Testis (tissue), 3 donors: Measurements from ENCODE around the gene ELAVL4. TPM values are rescaled to one million over a fixed set of nuclear protein-coding genes. Genes with fewer than 3 reads are reported as not detected.

Experiments
- DNase-seq: peaks from one replicate; pipeline ENCODE4 v3.0.0-alpha.2; 2019
- H3K27ac ChIP-seq, 2 donors: fragments of 200-600 bp; sonication (generic); one replicate each; pipeline ENCODE4 v1.5.1; 2019
- H3K27me3 ChIP-seq: fragments of 200-600 bp; sonication (generic); one replicate; pipeline ENCODE4 v1.5.1; 2019
- H3K36me3 ChIP-seq: fragments of 200-600 bp; sonication (generic); one replicate; pipeline ENCODE4 v1.5.1; 2017; ENCODE audit warnings: low read depth; ENCODE audit errors: missing control alignments
- H3K4me1 ChIP-seq: fragments of 200-600 bp; sonication (generic); one replicate; pipeline ENCODE4 v1.5.1; 2019
- H3K4me3 ChIP-seq, 2 donors: fragments of 200-600 bp; sonication (generic); one replicate each; pipeline ENCODE4 v1.5.1; 2017 to 2019
- H3K9me3 ChIP-seq: fragments of 200-600 bp; sonication (generic); one replicate; pipeline ENCODE4 v1.5.1; 2017
- CTCF ChIP-seq, 3 experiments: fragments of 450-650 bp in 2 of 3; fragments of 200-600 bp in 1 of 3; sonication (generic) in 1 of 3; IDR thresholded peaks; one replicate each; pipeline ENCODE4 v1.5.1; 2016 to 2019; ENCODE audit warnings: antibody characterized with exemption in 3 of 3, mild to moderate bottlenecking in 2 of 3, moderate library complexity in 1 of 3
- POLR2A ChIP-seq: fragments of 450-650 bp; IDR thresholded peaks from one replicate; pipeline ENCODE4 v1.6.1; 2017; ENCODE audit warnings: antibody characterized with exemption, mild to moderate bottlenecking, moderate library complexity
- WGBS, 2 donors: methylation state at CpG; one replicate each; pipeline ENCODE4 v1.1.5; 2018; 5-methylcytosine and 5-hydroxymethylcytosine counted together
- intact Hi-C: fragments of 100-400 bp; cut with DNase I; formaldehyde crosslinking; loops from one replicate; pipeline ENCODE4 v1.15.1; 2023; ENCODE audit warnings: low total_unique reads
- polyA plus RNA-seq: library from polyadenylated mRNA; stranded (reverse); fragments of 350-450 nt; fragmentation: Illumina TruSeq; extraction: RNeasy Lipid Tissue Mini Kit (QIAGEN cat#74804); gene quantifications from one replicate; pipeline ENCODE4 v1.2.3, GENCODE V29; 2014; ENCODE audit warnings: low read depth, low replicate concordance; ENCODE audit not compliant: insufficient read depth
- total RNA-seq, 2 donors: library from RNA; depleted of rRNA; stranded (reverse); fragments of >200 nt; gene quantifications; one replicate each; pipeline ENCODE4 v1.2.3, GENCODE V29; 2016

ELAVL4 gene
- total and polyA plus RNA-seq, 3 donors from 2014 or later = 9.0 to 21.0 (median 12.1) TPM

GRCh38 chr1:50111503-50111902 is 2.8 kb downstream of the ELAVL4 start:
- WGBS, 2 donors = 62 to 82% methylated on average over 3 of the region's 3 CpGs
- intact Hi-C loops = no loop called here
- Histone ChIP-seq H3K4me3 (no peak overlapping the region), H3K27me3 (no peaks in the 10 kb centered on the region), H3K9me3 (no peaks in the 10 kb centered on the region), H3K36me3 (no peaks in the 10 kb centered on the region), H3K27ac (no peak overlapping the region), H3K4me1 (no peaks in the 10 kb centered on the region)
- TF ChIP-seq POLR2A = no peak
- TF ChIP-seq CTCF (IDR thresholded peaks at IDR 0.05) = no peak
- DNase-seq = no peak

DNA sequence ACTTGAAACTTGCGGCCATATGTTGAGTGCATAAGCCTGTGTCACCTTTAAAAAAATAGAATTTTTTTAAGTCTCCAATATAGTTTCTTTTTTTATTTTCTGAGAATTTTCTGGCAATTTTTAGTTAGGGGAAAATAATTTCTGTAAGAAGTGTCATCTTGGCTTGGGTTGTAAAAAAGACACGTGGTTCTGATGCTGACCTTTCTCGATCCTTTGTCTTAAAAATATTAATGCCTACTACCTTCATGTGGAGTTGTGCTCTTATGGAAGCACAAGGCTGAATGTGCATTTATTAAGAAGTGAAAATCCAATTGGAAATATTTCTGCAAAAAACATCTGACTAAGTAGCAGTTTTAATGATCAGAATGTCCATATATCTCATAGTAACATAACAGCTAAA is 3.5 kb downstream of the ELAVL4 start:
- no peaks in the 10 kb centered on the region for H3K27me3 ChIP-seq
- DNase-seq = no peak
- intact Hi-C loops = no loop called here
- H3K36me3 ChIP-seq = no peaks in the 10 kb centered on the region
- H3K4me3 ChIP-seq = no peak overlapping the region
- no peak overlapping the region for H3K27ac ChIP-seq
- 88 to 90% methylated on average over 3 of the region's 3 CpGs for WGBS, 2 donors
- TF ChIP-seq POLR2A = no peak
- no peak for TF ChIP-seq CTCF (IDR thresholded peaks at IDR 0.05)
- H3K9me3 ChIP-seq = no peaks in the 10 kb centered on the region
- H3K4me1 ChIP-seq = no peaks in the 10 kb centered on the region

DNA sequence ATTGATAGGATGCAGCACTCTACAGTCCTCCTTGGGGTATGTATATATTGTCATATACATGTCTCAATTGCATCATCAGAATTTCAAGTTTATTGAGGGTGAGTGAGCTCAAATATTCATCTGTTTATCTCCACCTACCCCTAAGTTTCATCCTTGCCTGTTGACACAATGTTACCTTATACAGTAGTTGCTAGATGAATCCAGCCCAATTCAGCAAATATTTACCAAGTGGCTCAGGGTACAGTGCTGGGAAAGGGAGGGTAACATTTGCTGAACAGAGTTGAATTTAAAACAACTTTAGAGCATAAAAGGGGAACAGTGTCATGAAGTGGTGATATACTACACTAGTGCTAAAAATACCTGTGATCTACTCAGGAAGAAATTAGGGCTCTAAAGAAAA is 14.4 kb downstream of the ELAVL4 start:
- H3K36me3 ChIP-seq = no peaks in the 10 kb centered on the region
- intact Hi-C loops = no loop called here

GRCh38 chr1:50126927-50127715 is 18.4 kb downstream of the ELAVL4 start:
- no peak for TF ChIP-seq CTCF (IDR thresholded peaks at IDR 0.05)
- no peak for TF ChIP-seq POLR2A
- Histone ChIP-seq H3K4me3 (no peak overlapping the region), H3K36me3 (no peaks in the 10 kb centered on the region), H3K4me1 (no peaks in the 10 kb centered on the region), H3K27me3 (no peaks in the 10 kb centered on the region), H3K27ac (no peak overlapping the region), H3K9me3 (no peaks in the 10 kb centered on the region)
- intact Hi-C loops = no loop called here
- 66 to 68% methylated on average over 5 of the region's 5 CpGs for WGBS, 2 donors
- no peak for DNase-seq

More for the DNA sequence above, 14.4 kb downstream of the ELAVL4 start:
- H3K4me3 ChIP-seq = no peak overlapping the region
- no peak overlapping the region for H3K27ac ChIP-seq
- no peak for DNase-seq
- no peaks in the 10 kb centered on the region for H3K4me1 ChIP-seq
- no peaks in the 10 kb centered on the region for H3K27me3 ChIP-seq
- TF ChIP-seq CTCF (IDR thresholded peaks at IDR 0.05) (no peak), POLR2A (no peak)
- no peaks in the 10 kb centered on the region for H3K9me3 ChIP-seq

- H3K9me3 ChIP-seq = no peaks in the 10 kb centered on the region
- no peaks in the 10 kb centered on the region for H3K27me3 ChIP-seq
- TF ChIP-seq POLR2A (no peak), CTCF (IDR thresholded peaks at IDR 0.05) (no peak)
- no peak overlapping the region for H3K4me3 ChIP-seq
- intact Hi-C loops = no loop called here
- H3K27ac ChIP-seq = no peak overlapping the region
- 68 to 79% methylated on average over 1 of the region's 1 CpG for WGBS, 2 donors
- no peaks in the 10 kb centered on the region for H3K36me3 ChIP-seq
- no peak for DNase-seq
- no peaks in the 10 kb centered on the region for H3K4me1 ChIP-seq
Observed at GRCh38 chr1:50129201-50129600, 20.5 kb downstream of the ELAVL4 start.
